ENCODE data around the gene SSTR5. TPM values are rescaled to one million over a fixed set of nuclear protein-coding genes. Genes with fewer than 3 reads are reported as not detected.

Gene SSTR5
- total RNA-seq, 2 experiments from 2014 or later = not detected

DNA sequence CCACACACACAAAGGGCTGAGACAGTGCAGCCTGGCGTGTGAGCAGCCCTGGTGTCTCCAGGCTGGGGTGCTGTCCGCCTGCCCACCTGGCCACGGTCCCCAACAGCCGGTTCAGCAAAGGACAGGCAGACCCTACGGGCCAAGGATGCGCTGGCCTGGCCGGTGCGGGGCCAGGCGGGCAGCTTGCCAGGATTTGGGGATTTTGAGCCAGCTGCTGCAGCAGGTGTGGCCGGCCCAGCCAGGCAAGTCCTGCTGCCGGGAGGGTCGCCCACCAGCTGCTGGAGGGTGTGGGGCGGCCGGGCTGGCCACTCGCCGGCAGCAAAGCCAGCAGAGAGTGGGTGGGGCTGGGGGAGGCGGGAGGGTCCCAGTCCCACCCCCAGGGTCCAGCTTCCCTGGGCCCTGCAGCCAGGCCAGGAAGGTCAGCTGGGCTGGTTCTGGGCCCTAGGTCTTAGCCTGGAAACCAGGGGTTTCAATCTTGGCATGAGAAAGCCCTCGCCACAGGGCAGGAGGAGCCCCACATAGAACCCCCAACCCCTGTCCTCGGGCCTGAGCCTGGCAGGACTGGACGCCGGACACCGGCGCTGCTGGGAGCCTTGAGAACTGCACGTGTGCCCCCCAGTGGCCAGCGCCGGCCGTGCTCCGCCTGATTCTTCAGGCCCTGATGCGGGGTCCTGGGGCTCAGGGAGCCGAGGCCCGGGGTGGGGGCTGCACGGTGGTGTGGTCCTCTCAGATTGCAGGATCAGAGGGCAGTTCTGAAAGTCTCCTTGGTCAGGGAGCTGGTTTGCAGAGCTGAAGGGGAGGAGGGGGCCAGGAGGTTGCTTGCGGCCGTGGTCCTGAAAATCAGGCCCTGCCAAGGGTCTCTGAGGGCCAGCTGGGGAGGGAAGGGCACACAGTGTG lies 17.6 kb upstream of the SSTR5 start:
- ChIA-PET CTCF (interaction anchor here (0.6 to 1.4 kb wide), 3 partner anchors 10 to 81 kb away, joined by 3 to 5 read pairs (median 4); no protein-coding TSS in a partner anchor), POLR2A (no interaction called here)
- Mint-ChIP-seq H3K27me3 (no peaks in the 10 kb centered on the region), H3K4me3 (no peak overlapping the region), H3K4me1 (no peaks in the 10 kb centered on the region), H3K9me3 (peaks cover 5% of the 10 kb centered on the region), H3K27ac (no peak overlapping the region), H3K36me3 (ENCODE audit: low read depth) (no peaks in the 10 kb centered on the region)
- DNase-seq = peak; percentile 27

DNA sequence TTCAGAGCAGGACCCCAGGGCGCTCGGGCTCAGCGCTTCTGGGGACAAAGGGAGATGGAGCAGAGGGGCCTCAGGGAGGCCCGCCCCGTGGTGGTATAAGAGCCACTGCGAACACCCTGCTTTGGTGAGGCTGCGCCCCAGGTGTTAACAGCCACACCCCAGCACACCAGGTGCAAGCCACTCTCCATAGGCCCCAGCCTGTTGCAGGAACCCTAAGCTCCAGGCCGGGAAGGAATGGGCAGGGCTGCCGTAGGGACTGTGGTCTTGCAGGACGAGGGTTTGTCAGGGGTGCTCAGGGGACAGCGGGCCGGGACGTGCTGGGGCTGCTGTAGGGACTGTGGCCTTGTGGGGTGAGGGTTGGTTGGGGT lies 17.0 kb upstream of the SSTR5 start:
- H3K9me3 Mint-ChIP-seq = peaks cover 5% of the 10 kb centered on the region
- no peak overlapping the region for H3K27ac Mint-ChIP-seq
- CTCF ChIA-PET = interaction anchor here (0.6 to 1.4 kb wide), 3 partner anchors 9 to 82 kb away, joined by 3 to 5 read pairs (median 4); no protein-coding TSS in a partner anchor
- H3K4me1 Mint-ChIP-seq = no peaks in the 10 kb centered on the region
- no peaks in the 10 kb centered on the region for H3K36me3 Mint-ChIP-seq (ENCODE audit: low read depth)
- H3K4me3 Mint-ChIP-seq = no peak overlapping the region
- POLR2A ChIA-PET = no interaction called here
- no peak for DNase-seq
- H3K27me3 Mint-ChIP-seq = no peaks in the 10 kb centered on the region

DNA sequence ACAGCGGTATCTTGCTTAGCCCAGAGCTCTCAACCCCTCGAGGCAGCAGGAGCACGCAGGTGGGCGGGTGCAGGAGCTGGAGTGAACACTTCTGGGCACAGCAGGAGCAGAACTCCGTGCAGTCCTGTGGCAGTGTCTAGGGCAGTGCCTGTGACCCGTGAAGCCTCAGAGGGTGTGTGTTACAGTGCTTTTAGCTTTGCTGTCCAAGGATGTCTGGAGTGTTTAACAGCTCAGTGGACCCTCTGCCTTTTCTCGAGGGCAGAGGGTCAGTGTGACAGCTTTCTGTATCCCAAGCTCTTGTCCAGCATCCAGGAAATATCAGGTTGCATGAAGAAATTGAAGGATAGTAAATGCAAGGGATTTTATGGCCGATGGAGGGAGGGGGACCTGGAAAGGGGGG lies 16.4 kb upstream of the SSTR5 start:
- no peaks in the 10 kb centered on the region for H3K4me1 Mint-ChIP-seq
- no peaks in the 10 kb centered on the region for H3K27me3 Mint-ChIP-seq
- H3K36me3 Mint-ChIP-seq (ENCODE audit: low read depth) = no peaks in the 10 kb centered on the region
- CTCF ChIA-PET = interaction anchor here (0.9 to 1.4 kb wide), 2 partner anchors 8 to 16 kb away, joined by 3 to 4 read pairs; no protein-coding TSS in a partner anchor
- peaks cover 5% of the 10 kb centered on the region for H3K9me3 Mint-ChIP-seq
- H3K4me3 Mint-ChIP-seq = no peak overlapping the region
- H3K27ac Mint-ChIP-seq = no peak overlapping the region
- DNase-seq = no peak
- POLR2A ChIA-PET = no interaction called here

- ChIA-PET CTCF (interaction anchor here (0.6 to 1.7 kb wide), 6 partner anchors 9 to 164 kb away, joined by 3 to 6 read pairs (median 3); no protein-coding TSS in a partner anchor), POLR2A (no interaction called here)
- Mint-ChIP-seq H3K9me3 (peaks cover 5% of the 10 kb centered on the region), H3K4me1 (no peaks in the 10 kb centered on the region), H3K4me3 (no peak overlapping the region), H3K36me3 (ENCODE audit: low read depth) (no peaks in the 10 kb centered on the region), H3K27ac (no peak overlapping the region), H3K27me3 (no peaks in the 10 kb centered on the region)
- peak; percentile 41 for DNase-seq
Observed at GRCh38 chr16:1057252-1057932, 15.2 kb upstream of the SSTR5 start.

- CTCF ChIA-PET = interaction anchor here (1.7 kb wide), 1 partner anchor 12 kb away, joined by 6 read pairs; no protein-coding TSS in a partner anchor
- H3K9me3 Mint-ChIP-seq = peaks cover 5% of the 10 kb centered on the region
- no peak for DNase-seq
- POLR2A ChIA-PET = no interaction called here
- no peaks in the 10 kb centered on the region for H3K36me3 Mint-ChIP-seq (ENCODE audit: low read depth)
- H3K27ac Mint-ChIP-seq = no peak overlapping the region
- no peaks in the 10 kb centered on the region for H3K27me3 Mint-ChIP-seq
- no peak overlapping the region for H3K4me3 Mint-ChIP-seq
- no peaks in the 10 kb centered on the region for H3K4me1 Mint-ChIP-seq
Observed at GRCh38 chr16:1058216-1058615, 14.3 kb upstream of the SSTR5 start.

GRCh38 chr16:1059310-1059709 lies 13.2 kb upstream of the SSTR5 start:
- ChIA-PET CTCF (no interaction called here), POLR2A (no interaction called here)
- H3K9me3 Mint-ChIP-seq = peaks cover 5% of the 10 kb centered on the region
- no peak overlapping the region for H3K27ac Mint-ChIP-seq
- no peaks in the 10 kb centered on the region for H3K4me1 Mint-ChIP-seq
- no peak for DNase-seq
- H3K4me3 Mint-ChIP-seq = no peak overlapping the region
- H3K27me3 Mint-ChIP-seq = no peaks in the 10 kb centered on the region
- H3K36me3 Mint-ChIP-seq (ENCODE audit: low read depth) = no peaks in the 10 kb centered on the region

DNA sequence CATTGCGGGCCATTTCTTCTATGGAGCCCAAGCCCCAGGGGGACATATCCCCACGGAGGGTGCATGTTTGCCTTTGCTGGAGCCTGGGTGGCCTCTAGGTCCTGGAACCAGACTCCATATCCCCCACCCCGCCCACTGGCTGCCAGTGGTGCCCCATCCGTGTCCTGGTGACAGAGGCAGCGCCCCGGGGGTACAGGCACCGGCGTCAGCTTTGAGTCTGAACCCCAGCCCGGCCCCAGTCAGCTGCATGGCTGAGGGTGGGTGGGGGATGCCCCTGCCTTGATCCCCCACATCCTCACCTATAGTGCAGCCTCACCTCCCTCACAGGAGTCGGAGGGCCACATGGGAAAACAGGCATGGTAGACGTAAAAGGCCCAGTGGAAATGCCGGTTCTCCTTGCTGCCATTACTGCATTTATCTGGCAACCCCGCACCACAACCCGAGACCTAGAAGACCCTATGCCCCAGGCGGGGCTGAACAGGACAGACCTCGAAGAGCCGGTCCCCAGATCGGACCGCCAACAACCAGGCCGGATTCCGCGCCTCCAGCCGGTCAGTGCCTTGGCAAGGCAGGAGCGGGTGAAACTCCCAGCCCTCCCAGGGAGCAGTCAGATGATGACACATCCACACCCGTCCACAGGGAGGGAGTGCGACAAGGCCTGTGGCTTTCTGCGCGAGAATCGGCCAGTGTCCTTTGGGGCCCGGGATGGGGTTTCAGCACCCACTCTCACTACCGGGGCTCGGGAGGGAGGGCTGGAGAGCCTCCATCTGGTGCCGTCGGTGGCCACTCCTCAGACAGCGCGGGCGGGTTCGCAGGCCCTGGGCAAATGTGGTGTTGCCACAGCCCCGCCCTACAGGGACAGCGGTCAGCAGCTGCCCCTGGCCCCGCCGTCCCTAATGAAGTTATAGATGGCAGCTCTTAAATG lies 11.9 kb upstream of the SSTR5 start:
- Mint-ChIP-seq H3K4me1 (no peaks in the 10 kb centered on the region), H3K27me3 (peaks cover 6% of the 10 kb centered on the region), H3K4me3 (no peak overlapping the region), H3K27ac (no peak overlapping the region), H3K36me3 (ENCODE audit: low read depth) (no peaks in the 10 kb centered on the region), H3K9me3 (peaks cover 5% of the 10 kb centered on the region)
- no peak for DNase-seq
- ChIA-PET POLR2A (no interaction called here), CTCF (no interaction called here)

DNA sequence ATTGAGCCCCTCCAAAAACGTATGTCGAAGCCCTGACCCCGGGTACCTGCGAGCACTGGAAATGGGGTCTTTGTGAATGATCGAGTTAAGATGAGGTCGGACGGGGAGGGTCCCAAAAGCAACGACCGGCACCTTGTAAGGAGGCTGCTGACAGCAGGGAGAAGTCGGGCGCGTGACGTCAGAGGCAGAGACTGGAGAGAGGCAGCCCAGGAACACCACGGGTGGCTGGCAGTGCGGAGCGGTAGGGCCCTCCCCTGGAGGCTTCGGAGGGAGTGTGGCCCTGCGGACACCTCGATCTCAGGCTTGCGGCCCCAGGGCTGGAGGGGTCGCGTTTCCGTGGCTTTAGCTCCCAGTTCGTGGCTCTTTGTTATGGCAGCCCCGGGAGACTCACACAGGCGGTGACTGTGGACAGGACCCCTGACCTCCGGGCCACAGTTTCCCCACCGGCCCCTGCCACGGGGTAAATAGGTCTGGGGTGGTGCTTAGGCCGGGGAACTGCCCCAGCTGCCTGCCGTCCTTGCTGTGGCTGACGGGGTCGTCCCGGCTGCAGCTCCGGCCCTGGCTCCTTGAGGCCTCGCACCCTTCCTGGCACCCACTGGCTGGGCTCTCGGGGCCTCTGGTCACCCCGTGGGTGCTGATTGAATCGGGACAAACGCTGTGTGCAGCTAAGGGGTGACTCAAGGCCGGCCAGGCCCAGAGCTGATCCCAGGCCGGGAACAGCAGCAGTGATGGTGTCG lies 10.6 kb upstream of the SSTR5 start:
- ChIA-PET CTCF (interaction anchor here (0.8 kb wide), 1 partner anchor 162 kb away, joined by 3 read pairs; no protein-coding TSS in a partner anchor), POLR2A (no interaction called here)
- no peaks in the 10 kb centered on the region for H3K36me3 Mint-ChIP-seq (ENCODE audit: low read depth)
- H3K9me3 Mint-ChIP-seq = peaks cover 5% of the 10 kb centered on the region
- no peak for DNase-seq
- H3K4me1 Mint-ChIP-seq = no peaks in the 10 kb centered on the region
- peaks cover 6% of the 10 kb centered on the region for H3K27me3 Mint-ChIP-seq
- no peak overlapping the region for H3K4me3 Mint-ChIP-seq
- no peak overlapping the region for H3K27ac Mint-ChIP-seq

DNA sequence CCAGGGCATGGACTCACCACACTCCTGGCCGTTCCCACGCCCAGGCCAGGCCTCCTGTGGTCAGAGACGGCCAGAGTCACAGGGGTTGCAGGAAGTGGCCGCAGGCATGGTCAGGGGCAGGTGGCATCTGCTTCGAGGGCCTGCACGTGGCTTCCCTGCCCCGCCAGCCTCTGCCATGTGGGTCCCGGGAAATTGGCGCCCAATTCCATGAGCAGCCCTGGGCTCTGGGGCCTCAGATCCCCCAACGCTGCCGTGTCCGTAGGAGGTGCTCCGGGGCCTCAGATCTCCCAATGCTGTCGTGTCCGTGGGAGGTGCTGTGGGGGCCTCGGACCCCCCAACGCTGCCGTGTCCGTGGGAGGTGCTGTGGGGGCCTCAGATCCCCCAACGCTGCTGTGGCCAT lies 9.7 kb upstream of the SSTR5 start:
- H3K4me1 Mint-ChIP-seq = peaks cover 4% of the 10 kb centered on the region
- no peak for DNase-seq
- H3K4me3 Mint-ChIP-seq = no peak overlapping the region
- peaks cover 5% of the 10 kb centered on the region for H3K9me3 Mint-ChIP-seq
- ChIA-PET POLR2A (no interaction called here), CTCF (interaction anchor here (0.6 kb wide), 1 partner anchor 88 kb away, joined by 3 read pairs; no protein-coding TSS in a partner anchor)
- H3K36me3 Mint-ChIP-seq (ENCODE audit: low read depth) = no peaks in the 10 kb centered on the region
- H3K27ac Mint-ChIP-seq = no peak overlapping the region
- H3K27me3 Mint-ChIP-seq = peaks cover 13% of the 10 kb centered on the region

DNA sequence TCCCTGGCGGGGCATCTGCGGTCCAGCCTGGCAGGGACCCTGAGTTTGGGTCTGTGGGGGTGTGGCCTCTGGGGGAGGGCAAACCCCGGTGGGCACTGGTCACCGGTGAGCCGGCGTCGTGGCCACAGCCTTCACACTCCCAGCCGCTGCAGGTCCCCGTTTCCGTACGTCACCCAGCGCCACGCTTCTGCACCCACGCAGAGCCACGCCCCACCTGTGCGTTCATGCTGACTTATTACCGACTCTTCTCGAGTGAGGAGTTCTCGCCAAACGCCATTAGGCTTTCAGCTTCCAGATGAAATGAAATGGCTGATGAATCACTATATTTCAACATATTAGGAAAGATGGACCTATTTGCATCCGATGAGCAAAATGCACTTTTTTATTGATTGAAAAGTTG lies 8.8 kb upstream of the SSTR5 start:
- no peak overlapping the region for H3K4me3 Mint-ChIP-seq
- H3K9me3 Mint-ChIP-seq = peaks cover 5% of the 10 kb centered on the region
- H3K27ac Mint-ChIP-seq = peak overlapping the region; percentile 28
- no peak for DNase-seq
- H3K36me3 Mint-ChIP-seq (ENCODE audit: low read depth) = no peaks in the 10 kb centered on the region
- ChIA-PET POLR2A (no interaction called here), CTCF (interaction anchor here (0.6 to 1.5 kb wide), 2 partner anchors 8 to 87 kb away, joined by 3 read pairs; no protein-coding TSS in a partner anchor)
- H3K4me1 Mint-ChIP-seq = peaks cover 4% of the 10 kb centered on the region
- peaks cover 13% of the 10 kb centered on the region for H3K27me3 Mint-ChIP-seq

GRCh38 chr16:1065469-1066128 lies 6.9 kb upstream of the SSTR5 start:
- no peaks in the 10 kb centered on the region for H3K36me3 Mint-ChIP-seq (ENCODE audit: low read depth)
- CTCF ChIA-PET = interaction anchor here (0.9 to 1.5 kb wide), 2 partner anchors 8 to 10 kb away, joined by 3 to 4 read pairs; no protein-coding TSS in a partner anchor
- no peak overlapping the region for H3K27ac Mint-ChIP-seq
- H3K9me3 Mint-ChIP-seq = no peaks in the 10 kb centered on the region
- peaks cover 15% of the 10 kb centered on the region for H3K27me3 Mint-ChIP-seq
- no peak for DNase-seq
- no peak overlapping the region for H3K4me3 Mint-ChIP-seq
- peaks cover 4% of the 10 kb centered on the region for H3K4me1 Mint-ChIP-seq
- POLR2A ChIA-PET = no interaction called here
